Testis (tissue), 2 donors: ENCODE measurements around the gene ESRRB.

ENCODE experiments used
- CTCF ChIP-seq, 3 experiments: fragments of 450-650 bp in 2 of 3; fragments of 200-600 bp in 1 of 3; sonication (generic) in 1 of 3; IDR thresholded peaks; one replicate each; pipeline ENCODE4 v1.5.1; 2016 to 2019; ENCODE audit warnings: antibody characterized with exemption in 3 of 3, mild to moderate bottlenecking in 2 of 3, moderate library complexity in 1 of 3
- POLR2A ChIP-seq: fragments of 450-650 bp; IDR thresholded peaks from one replicate; pipeline ENCODE4 v1.6.1; 2017; ENCODE audit warnings: antibody characterized with exemption, mild to moderate bottlenecking, moderate library complexity

- TF ChIP-seq CTCF (IDR thresholded peaks at IDR 0.05) (no peak), POLR2A (no peak)
Measured at GRCh38 chr14:76371066-76371465, 4.9 kb upstream of the ESRRB start.
